CD1c-positive myeloid dendritic cell (primary cell): ENCODE measurements around the gene TTF2.
"Not testable (repeated sequence)": the region's sequence is repeated elsewhere in the genome, so short reads cannot be mapped to it uniquely, and the experiment has no call there.

Source experiments
- DNase-seq: peaks from one replicate; pipeline ENCODE4 v3.0.0-alpha.2; 2016; ENCODE audit errors: extremely low spot score

TTF2 gene

DNA sequence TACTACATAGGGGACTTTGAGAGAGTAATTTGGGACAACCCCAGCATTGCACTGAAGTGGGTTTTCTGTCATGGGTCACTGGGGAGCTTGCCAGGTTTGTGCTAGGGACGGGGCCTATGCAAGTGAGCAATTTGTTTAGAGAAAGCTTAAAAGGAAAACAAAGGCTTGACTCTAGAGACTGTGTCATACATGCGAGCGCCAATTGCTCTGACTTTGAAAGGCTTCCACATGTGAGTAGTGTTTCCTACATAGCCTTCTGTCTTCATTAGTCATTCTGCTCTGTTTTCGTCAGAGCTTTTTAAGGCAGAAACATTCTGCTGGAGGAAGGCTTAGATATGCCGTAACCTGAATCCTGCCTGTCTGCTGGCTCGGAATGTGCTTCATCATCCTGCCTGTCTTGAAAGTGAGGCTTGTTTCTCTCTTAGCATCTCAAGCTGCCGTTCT is 33.0 kb downstream of the TTF2 start:
- no peak for DNase-seq

DNA sequence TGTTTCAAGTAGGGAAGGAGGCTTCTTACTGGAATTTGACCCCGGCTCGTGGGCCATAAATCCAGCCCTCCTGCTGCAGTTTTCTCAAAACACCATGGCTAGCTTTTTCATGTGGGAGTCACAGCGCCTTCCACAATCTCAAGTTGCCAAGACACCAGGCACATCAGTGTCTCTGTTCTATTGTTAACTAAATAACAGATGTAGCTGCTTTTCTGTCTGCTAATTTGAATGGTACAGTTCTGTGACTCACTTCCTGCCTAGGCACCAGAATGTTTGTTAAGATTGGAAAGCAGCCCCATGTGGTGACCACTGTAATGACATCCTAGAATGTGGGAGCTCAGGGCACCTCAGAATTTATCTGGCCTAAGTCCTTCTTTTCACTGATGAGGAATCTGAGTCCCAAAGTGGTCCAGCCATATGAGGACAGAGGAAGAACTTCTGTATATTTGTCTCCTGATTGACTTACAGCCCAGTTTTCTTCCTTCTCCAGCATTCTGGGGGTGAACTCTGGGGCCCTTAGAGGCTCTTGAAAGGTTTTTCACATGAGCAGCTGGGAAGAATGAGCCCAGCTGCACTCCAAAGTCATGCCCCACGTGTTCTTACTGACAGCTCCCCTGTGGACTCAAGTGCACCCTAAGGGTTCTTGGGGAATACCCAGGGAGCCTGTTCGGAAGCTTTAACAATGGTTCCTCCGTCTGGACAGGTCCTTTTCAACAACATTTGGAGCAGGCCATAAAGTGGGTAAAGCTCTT is 33.9 kb downstream of the TTF2 start:
- no peak for DNase-seq

DNA sequence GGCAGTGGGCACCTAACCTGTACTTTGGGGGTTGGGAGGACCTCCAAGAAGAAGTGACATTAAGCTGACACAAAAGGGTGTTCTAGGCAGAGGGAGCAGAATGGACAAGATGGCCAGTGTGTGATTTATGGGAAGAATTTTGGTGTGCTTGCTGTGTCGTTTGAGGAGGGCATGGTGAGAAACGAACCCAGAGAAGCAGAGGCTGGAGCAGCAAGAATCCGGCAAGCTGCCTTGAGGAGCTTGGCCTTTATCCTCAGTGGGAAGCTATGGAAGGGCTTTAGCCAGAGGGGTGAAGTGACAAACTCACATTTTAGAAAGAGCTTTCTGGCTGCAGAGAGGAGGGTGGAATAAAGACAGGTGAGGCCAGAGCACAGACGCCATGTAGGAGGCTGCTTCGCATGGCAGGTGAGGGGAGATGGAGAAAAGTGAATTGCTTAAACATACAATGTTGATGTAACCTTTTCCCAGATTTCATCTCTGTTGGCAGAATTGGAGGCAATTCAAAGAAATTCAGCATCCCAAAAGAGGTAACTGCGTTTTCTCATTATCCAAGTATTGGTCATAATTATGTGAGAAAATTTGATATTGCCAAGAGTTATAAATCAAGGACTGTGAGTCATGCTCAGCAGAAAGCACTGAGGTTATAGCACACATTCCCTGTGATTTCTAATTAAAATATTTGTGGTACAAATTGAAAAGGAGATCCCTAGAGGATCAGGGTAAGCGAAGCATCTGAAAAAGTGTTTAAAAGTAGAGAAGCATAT is 34.9 kb downstream of the TTF2 start:
- no peak for DNase-seq

DNA sequence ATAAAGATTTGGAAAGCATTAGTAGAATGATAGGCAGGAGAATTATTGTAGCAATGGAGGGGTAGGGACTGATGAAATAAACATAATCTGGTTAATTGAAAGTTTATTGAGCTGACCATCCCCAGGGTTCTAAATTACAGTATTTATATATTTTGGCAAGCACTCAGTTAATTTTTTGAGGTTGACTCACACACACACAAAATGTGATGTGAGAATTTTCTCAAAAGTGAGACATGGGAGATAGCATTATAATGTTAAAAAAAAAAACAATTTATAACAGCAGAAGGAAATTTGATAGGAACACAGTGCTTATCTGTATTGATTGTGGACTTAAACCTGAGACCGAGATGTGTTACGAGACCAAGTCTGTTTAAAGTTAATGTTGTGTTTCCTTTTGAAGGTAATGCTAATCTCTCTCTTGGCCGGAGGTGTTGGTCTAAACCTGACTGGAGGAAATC is 36.9 kb downstream of the TTF2 start:
- no peak for DNase-seq

DNA sequence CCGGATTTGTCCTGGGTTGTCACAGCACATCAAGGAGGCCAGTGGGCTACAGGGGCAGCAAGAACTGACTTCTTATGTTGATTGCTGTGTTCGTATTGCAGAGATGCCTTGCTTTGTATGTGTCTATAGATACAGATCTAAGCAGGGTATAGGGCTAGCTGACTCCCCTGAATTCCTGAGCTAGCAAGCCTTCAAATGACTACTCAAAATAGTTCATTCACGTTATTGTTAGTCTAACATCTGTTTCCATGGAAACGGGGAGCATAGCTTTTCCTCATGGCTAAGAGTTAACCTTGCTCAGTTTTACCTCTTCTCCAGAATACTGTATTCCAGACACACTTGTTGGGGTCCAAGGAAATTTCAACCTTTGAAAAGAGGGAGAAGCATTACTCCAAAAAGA is 37.3 kb downstream of the TTF2 start:
- DNase-seq = no peak

DNA sequence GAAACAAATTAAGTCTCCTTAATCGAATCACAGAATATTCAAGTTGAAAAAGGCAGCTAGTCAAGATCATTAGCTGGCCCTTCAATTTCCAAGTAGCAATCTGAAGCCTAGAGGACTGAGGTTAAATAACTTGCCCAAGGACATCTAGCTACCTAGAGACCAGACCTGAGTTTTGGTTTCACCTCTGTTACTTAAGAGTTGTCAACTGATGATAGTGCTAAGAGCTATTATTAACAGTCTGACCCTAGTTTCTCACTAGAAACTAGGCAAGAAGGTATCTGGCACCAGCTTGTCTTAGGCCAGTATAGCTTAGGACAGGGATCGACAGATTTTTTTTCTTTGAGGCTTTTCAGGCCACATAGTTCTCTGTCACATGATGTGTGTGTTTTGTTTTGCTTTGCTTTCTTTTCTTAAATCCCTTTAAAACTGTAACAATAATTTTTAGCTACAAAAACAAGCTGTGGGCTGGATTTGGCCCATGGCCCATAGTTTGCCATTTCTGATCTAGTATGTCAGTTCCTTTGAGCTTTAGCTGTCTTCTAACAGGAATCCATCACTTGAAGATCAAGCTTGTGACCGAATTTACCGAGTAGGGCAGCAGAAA is 38.3 kb downstream of the TTF2 start:
- DNase-seq = no peak

DNA sequence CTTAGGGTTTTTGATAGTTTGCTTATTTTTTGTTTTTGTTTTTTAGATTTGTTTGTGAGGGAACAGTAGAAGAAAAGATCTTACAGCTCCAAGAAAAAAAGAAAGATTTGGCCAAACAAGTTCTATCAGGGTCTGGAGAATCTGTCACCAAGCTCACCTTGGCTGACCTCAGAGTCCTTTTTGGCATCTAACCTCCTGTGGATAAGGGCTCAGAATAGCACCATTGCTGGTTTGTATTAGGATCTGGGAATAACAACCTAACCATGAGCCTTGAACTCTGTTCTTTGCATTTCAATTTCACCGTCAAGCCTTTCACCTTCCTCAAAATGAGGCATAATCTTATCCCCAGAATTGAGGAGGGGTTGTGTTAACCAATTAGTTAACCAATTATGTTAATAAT is 41.2 kb downstream of the TTF2 start:
- DNase-seq = no peak

DNA sequence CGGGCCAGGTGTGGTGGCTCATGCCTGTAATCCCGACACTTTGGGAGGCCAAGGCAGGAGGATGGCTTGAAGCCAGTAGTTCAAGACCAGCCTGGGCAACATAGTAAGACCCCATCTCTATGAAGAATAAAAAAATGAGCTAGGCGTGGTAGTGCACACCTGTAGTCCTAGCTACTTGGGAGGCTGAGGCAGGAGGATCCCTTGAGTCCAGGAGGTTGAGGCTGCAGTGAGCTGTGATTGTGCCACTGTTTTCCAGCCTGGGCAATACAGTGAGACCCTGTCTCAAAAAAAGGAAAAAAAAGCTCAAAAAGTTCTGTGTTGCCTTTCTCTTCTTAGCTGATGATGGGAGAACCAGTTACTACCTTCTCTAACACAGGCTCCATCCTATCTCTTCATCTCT is 41.7 kb downstream of the TTF2 start:
- not testable (repeated sequence) for DNase-seq

DNA sequence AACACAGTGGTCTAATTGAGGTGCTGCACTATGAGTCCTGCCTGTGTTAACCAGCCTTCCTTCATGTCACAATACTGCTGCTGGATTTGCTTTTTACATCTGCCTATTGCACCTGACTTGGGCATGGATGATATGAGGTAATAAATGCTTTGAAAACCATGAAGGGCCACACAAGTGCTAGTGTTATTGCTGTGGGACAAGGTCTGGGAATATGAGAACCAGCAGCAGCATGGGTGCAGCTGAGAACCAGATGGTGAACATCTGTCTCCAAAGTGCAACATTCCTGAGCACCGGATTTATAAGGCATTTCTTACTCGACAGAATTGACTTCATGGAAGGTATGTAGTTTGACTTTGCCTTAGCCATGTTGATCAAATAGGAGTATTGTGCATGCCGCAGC is 44.9 kb downstream of the TTF2 start:
- no peak for DNase-seq

DNA sequence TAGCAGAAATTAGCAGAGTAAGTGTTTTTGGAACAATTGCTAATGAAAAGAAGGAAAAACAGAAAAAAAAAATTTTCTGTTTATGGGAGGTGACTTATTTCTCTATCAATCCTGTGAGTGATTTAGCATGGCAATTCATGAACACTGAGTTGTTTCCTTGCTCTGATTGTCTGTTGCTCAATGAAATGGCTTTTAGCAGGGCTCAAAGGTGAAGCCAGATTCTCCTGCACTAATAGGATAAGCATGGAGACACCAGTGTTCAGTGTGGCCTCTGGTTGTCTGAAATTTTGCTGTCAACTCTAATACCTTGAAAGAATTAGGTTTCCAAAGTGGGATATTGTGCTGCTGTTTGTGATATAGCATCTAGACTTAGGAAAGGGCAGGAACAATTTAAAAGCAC is 45.6 kb downstream of the TTF2 start:
- no peak for DNase-seq

DNA sequence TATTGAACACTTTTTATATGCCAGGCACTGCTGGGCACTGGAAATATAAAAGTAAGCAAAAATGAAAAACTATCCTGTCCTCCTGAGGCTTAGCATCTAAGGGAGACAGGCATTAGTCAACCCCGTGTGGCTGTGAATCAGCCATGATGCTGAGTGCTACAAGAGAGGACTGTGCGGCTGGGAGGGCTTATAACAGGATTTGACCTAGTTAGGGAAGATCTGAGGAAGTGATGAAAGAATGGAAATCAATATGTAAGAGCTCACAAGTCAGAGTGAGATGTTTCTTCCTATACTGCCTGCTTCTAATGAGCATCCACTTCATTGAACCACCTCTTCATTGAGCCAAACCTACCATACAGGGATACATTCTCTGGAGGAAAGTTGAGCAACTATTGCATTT is 46.4 kb downstream of the TTF2 start:
- DNase-seq = no peak

DNA sequence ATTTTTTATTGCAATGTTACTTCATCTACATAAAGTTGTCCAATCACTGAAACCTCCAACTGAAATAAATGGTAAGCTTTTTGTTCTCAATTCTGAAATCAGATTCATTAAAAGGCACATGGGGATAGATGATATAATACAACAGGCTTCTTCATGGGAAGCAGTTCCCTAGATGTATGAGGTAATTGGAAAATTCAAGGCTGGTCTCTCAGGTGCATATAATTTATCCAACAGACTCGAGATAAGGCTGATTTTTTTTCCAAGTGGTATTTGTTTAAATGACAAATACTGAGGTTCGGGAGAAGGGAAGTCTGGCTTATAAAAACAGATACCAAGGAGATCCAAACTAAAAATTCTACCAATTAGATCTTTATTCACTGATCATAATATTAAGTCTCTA is 47.2 kb downstream of the TTF2 start:
- no peak for DNase-seq

DNA sequence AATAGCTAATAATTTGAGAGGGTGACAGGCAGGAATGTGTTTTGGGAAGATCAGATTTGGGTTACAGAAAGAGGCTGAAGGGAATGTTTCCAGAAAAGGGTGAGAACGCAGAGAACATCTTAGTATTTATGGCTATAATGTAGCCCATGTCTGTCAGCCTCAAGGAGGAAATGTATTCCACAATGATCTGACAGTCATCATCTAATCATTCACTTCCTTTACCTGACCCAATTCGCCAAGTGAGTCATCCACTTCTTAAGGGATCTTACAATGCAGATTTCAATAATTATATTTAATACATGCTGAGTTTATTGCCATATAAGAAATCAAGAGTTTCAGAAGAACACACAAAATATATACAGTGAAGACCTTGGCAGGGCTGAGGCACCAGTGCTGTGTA is 50.6 kb downstream of the TTF2 start:
- no peak for DNase-seq

DNA sequence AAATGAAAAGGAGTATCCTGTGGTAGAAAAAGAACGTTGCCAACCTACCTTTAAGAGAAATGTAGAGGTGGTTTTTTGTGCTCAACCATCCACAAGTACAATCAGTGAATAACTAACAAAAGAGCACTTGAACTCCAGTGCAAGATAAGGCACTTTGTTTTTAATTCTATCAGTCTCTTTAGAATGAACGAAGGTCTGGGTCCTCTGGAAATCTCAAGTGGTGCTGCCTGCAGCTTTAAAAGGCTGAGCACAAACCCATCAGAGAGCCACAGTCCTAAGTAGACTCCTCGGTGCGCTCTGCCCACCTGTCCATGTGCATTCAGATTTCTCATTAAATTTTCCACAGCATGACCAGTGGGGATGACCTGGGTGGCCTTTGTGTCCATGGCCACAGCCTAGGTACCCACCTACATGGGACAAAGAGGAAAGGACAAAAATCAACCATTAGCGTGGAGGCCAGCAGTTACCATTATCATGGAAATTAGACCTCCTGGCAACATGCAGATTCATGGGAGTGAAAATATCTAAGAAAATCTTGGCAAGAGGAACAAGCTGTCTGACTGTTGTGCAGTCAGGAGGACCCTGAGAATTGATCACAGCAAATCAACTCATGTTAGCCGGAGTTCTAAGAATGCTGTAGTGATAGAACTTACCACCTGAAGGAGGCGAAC is 52.1 kb downstream of the TTF2 start:
- no peak for DNase-seq

DNA sequence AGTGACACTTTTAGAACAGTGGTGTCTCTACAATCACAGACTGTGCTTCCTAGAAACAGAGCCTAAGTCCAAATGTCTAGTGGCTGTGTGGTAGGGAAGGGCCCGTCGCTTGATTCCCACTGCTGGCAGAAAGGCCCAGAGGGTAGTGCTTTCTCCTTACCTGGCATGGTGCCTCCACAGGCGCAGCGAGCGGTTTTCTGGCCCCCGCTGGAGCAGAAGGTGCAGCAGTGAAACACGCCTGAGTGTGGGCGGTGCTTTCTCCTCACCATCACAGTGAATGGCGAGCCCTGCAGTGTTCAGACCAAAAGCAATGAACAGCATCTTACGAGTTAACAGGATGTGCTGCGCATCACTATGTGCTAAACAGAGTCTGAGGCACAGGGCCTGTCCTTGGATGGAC is 53.1 kb downstream of the TTF2 start:
- DNase-seq = no peak

DNA sequence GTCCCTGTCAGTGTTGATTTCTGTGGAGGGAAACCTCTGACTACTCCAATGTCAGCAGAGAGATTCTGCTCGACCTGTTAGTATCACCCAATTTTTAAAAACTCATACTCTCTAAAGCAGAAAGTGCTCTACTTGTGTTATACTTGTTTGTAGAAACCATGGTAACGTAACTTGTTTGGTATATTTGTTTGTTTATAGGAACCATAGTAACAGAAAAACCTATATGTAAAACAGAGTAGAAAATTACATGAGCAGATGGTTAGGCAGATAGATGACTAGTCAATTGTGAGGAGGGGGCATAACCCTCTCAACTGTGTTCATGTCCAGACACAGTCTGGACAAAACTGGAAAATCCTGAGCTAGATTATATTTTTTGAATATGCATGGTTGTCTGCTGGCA is 54.8 kb downstream of the TTF2 start:
- DNase-seq = no peak

DNA sequence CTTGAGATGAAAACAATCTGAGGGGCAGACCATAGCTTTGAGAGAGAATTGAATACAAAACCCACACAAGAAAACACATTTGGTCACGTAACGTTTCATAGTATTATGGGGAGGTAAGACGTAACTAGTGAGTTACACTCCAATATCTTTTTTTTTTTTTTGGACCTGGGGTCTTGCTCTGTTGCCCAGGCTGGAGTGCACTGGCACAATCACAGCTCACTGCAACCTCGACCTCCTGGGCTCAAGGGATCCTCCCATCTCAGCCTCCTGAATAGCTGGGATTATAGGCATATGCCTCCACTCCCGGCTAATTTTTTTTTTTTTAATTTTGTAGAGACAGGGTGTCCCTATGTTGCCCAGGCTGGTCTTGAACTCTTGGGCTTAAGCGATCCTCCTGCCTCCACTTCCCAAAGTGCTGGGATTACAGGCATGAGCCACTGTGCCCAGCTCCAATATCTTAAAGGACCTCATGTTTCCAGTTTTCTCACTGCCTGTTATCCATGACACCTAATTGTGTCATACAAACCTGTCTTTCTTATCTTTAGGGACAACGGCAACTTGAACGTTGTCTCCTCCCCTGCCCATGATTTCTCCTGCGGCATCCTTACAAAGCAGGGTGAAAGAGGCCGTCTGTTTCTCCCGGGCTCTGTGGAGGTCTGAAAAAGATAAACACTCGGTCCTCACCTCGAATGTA is 56.1 kb downstream of the TTF2 start:
- DNase-seq = no peak

DNA sequence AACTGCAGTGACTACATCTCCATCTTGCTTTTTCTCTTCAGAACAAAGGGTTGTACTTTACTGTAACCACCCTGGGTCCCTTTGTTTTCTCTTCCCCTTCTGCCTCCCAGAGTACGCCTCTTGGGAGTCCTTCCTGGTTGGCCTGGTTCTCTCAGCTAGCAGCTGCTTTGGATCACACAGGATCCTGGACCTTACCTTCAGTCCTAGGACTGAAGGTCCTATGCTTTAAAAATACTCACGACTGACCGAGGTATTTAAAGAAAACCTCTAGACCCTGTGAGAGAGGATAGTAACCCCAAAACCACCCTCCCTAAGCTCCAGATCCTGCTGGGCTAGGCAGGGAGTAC is 56.6 kb downstream of the TTF2 start:
- no peak for DNase-seq

DNA sequence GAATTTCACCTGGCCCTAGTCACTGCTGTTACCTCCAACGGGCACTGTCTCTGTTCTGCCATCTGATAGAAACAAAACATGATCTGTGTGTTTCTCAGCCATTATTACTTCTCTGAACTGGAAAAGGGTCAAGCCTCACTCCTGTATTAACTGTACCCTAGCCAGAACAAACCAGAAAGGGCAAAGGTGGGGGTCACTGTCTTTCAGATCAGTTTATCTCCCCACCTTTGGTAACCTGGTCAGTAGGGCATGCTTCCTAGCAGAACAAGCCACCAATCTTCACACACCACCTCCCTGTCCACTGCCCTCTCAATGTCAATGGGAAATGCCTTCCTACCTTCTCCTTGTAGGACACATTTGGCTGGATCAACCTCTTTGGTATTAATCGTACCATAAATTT is 57.6 kb downstream of the TTF2 start:
- DNase-seq = no peak

DNA sequence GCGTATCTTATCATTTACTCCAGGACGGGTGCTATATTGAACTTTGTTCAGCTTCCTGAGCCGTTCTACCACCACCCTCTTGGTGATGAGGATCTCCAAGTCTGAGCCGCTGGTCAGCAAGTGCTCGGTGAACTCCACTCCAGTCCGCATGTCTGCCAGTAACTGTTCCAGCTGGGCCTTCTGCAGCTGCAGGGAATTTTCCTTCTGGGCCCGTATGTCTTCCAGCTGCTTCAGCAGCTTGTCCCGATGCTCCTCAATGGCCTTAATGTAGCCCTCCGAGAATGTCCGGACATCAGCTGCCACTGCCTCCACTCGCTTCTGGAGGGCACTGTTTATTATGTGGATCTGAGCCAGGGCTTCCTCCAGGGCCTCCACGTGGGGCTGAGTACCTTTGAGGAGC is 58.0 kb downstream of the TTF2 start:
- DNase-seq = no peak

DNA sequence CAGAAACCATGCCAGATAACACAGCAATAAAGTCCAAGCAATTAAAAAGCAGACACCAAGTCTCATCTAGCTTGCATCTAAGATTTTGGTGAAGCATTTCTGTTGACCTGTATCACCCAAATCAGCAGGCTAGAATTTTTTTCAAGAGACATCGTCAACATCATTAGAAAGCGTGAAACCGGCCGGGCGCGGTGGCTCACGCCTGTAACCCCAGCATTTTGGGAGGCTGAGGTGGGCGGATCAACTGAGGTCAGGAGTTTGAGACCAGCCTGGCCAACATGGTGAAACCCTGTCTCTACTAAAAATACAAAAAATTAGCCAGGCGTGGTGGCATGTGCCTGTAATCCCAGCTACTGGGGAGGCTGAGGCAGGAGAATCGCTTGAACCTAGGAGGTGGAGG is 59.0 kb downstream of the TTF2 start:
- not testable (repeated sequence) for DNase-seq
